PC-9 (cell line): ENCODE data around the gene FBXL17.

Source experiments
- EZH2 ChIP-seq: fragments of 200-600 bp; sonication (generic); IDR thresholded peaks from 2 replicates; pipeline ENCODE4 v1.8.0; 2017; ENCODE audit warnings: antibody characterized with exemption, low read depth
- TF ChIP-seq, protein P1 (sequence below): fragments of 200-600 bp; sonication (generic); conservative IDR thresholded peaks from 2 replicates; pipeline ENCODE4 v1.6.1; 2017; ENCODE audit warnings: mixed run types, antibody characterized with exemption, mild to moderate bottlenecking, moderate library complexity

DNA sequence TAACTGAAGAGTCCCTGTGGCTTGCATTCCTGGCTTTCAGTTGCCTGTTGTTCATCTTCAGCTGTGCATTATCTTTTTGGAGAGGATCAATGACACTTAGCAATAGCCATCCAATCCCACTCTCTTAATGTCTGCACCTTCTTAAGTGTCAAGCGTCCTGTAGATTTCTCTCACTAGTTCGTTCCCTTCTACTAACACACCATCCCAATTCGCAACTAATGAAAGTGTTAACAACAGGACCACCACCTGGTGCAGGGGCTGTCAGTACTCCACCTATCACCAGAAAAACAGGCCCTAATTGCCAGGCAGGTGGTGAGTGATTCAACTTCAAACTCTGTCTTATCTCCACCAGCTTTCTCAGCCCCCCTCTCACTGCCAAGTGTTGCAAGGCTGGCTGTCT, 541.7 kb downstream of the FBXL17 start:
- TF ChIP-seq, protein P1, sequence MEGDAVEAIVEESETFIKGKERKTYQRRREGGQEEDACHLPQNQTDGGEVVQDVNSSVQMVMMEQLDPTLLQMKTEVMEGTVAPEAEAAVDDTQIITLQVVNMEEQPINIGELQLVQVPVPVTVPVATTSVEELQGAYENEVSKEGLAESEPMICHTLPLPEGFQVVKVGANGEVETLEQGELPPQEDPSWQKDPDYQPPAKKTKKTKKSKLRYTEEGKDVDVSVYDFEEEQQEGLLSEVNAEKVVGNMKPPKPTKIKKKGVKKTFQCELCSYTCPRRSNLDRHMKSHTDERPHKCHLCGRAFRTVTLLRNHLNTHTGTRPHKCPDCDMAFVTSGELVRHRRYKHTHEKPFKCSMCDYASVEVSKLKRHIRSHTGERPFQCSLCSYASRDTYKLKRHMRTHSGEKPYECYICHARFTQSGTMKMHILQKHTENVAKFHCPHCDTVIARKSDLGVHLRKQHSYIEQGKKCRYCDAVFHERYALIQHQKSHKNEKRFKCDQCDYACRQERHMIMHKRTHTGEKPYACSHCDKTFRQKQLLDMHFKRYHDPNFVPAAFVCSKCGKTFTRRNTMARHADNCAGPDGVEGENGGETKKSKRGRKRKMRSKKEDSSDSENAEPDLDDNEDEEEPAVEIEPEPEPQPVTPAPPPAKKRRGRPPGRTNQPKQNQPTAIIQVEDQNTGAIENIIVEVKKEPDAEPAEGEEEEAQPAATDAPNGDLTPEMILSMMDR: no peak
- TF ChIP-seq EZH2: no peak
